Right lobe of liver (tissue), 6 donors: ENCODE results near the gene AIMP1. TPM values are rescaled to one million over a fixed set of nuclear protein-coding genes. Genes with fewer than 3 reads are reported as not detected.

Experiments
- ATAC-seq, 4 donors: fragments of 200-7000 bp; cut with Tn5 transposase; one replicate each; pipeline ENCODE4 v1.9.1; 2020; ENCODE audit warnings: mild to moderate bottlenecking in 4 of 4, moderate library complexity in 4 of 4
- DNase-seq, 3 donors: peaks; one replicate each; pipeline ENCODE4 v3.0.0-alpha.2; 2020
- H3K27ac ChIP-seq, 3 donors: fragments of 200-600 bp; one replicate each; pipeline ENCODE4 v1.8.0; 2022
- H3K27me3 ChIP-seq, 2 donors: fragments of 200-600 bp; one replicate each; pipeline ENCODE4 v1.8.0; 2022
- H3K36me3 ChIP-seq, 4 donors: fragments of 200-600 bp; sonication (generic) in 1 of 4; one replicate each; pipeline versions ENCODE4 v1.5.1 to v1.8.0; 2017 to 2022; ENCODE audit warnings: control low read depth in 1 of 4
- H3K4me1 ChIP-seq, 4 donors: fragments of 200-600 bp; sonication (generic) in 1 of 4; one replicate each; pipeline versions ENCODE4 v1.5.1 to v1.8.0; 2017 to 2022; ENCODE audit warnings: control low read depth in 1 of 4
- H3K4me3 ChIP-seq, 3 donors: fragments of 200-600 bp; one replicate each; pipeline ENCODE4 v1.8.0; 2022
- H3K9me3 ChIP-seq, 4 donors: fragments of 200-600 bp; sonication (generic) in 1 of 4; one replicate each; pipeline versions ENCODE4 v1.5.1 to v1.8.0; 2017 to 2022; ENCODE audit warnings: control low read depth in 1 of 4
- CTCF ChIP-seq, 4 donors: fragments of 200-600 bp in 3 of 4; fragments of 450-650 bp in 1 of 4; IDR thresholded peaks; one replicate each; pipeline versions ENCODE4 v1.5.1 to v1.8.0; 2016 to 2022; ENCODE audit warnings: antibody characterized with exemption in 4 of 4, mild to moderate bottlenecking in 2 of 4
- POLR2A ChIP-seq: fragments of 450-650 bp; IDR thresholded peaks from one replicate; pipeline ENCODE4 v1.6.1; 2017; ENCODE audit warnings: antibody characterized with exemption, mild to moderate bottlenecking
- WGBS: methylation state at CpG from one replicate; pipeline ENCODE4 v1.1.6; 2018; ENCODE audit warnings: low coverage, low lambda C conversion rate; ENCODE audit not compliant: insufficient coverage; ENCODE audit errors: missing lambda C conversion rate; 5-methylcytosine and 5-hydroxymethylcytosine counted together
- intact Hi-C, 2 donors: fragments of 100-400 bp; cut with DNase I; formaldehyde crosslinking; loops; one replicate each; pipeline versions ENCODE4 v1.11.2 to v1.14.1; 2022
- long read RNA-seq: library from polyadenylated mRNA; unstranded; transcript quantifications from one replicate; pipeline ENCODE4 v2.0.0, GENCODE V29; 2019
- total RNA-seq, 6 experiments: library from RNA; depleted of rRNA in 2 of 6; stranded (reverse); fragments of >200 nt in 2 of 6; fragmentation: NEBNext Ultra II Directional in 3 of 6; extraction: Animal tissue kit (Norgen Biotek cat#: 25700) in 3 of 6; gene quantifications; one replicate each; pipeline versions ENCODE4 v1.1.0 to v1.2.4, GENCODE V29; 2016 to 2023
- donor health status: DM: no; HTN: yes; CAD: no.
- donor health status: DM: no; HTN: no; CAD: no.
- donor health status: DM: no; HTN: no; CAD: no.
- donor health status: DM: no; HTN: yes; CAD: no.
- donor health status: DM: no; HTN: yes; CAD: no.

Gene AIMP1
- total RNA-seq, result 10 to 100 TPM; 15.0 to 21.2 (median 16.7) TPM
- long read RNA-seq, transcript AIMP1-202 (7 exons, 2,586 nt), result major isoform, 5 of 13 reads
- long read RNA-seq, partial matches to known transcripts, result 7 of 13 reads
- long read RNA-seq, other reads (novel, unspliced or antisense), result 1 of 13 reads

DNA sequence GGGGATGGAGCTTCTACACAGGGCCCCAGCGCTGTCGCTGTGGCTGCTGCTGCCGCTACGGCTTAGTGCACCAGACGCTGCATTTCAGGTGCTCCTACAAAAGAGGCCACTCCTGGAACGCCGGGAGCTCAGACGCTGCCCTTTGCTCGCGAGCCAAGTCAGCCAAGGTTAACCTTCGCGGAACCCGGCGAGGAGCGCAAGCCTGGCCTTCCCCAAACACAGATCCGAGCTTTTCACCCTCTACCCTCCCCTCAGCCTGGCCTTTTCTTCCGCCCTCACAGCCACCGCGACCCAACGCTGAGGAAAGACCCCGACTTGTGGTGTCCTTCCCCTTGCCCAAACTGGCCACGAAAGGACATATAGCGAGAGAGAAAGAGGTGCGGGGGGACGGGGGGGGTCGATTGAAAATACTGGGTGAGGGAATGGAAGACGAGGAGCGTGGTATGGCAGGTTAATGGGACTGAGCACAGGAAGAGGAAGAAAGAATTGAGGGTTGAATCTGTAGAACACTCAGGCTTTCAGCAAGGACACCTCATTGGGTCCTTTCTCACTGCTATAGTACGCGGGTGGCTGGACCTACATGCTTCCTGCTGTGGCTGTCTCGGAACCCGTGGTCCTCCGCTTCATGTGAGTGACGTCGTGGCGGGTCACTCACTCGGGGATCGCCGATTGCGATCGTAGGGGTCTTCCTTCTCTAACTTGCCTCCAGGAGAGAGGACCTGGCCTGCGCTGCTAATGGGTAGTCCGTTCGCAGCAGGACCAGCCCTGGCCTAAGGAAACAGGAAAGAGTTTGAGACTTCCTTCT is at the start of gene AIMP1, which contains the start of gene TBCK:
Gene AIMP1 (plus strand): TSS at position 583 of the 805 bp plus-strand sequence. CDS start 8,460 bp downstream, outside the sequence.
Gene TBCK (minus strand): TSS at position 242 of the 805 bp plus-strand sequence. CDS start 7,249 bp downstream, outside the sequence.
- peak within 1 kb of the TSS; percentile 76 to 95 (median 82) for H3K4me3 ChIP-seq
- intact Hi-C loops, result no loop called here
- H3K4me1 ChIP-seq, result peaks cover 0 to 28% (median 11%) of the 10 kb centered on the region in 4 donors
- DNase-seq (peak; percentile 87 to 90 (median 89)), ATAC-seq (peak; percentile 96 to 98 (median 96))
- no peaks in the 10 kb centered on the region for H3K9me3 ChIP-seq
- WGBS, result under 1% methylated on average over 37 of the region's 44 CpGs
- no peaks in the 10 kb centered on the region for H3K27me3 ChIP-seq
- TF ChIP-seq CTCF (IDR thresholded peaks at IDR 0.05) (no peak), POLR2A (peak; percentile 78)
- H3K36me3 ChIP-seq, result no peaks in the 10 kb centered on the region
- peak within 1 kb of the TSS; percentile 89 to 94 (median 93) for H3K27ac ChIP-seq

DNA sequence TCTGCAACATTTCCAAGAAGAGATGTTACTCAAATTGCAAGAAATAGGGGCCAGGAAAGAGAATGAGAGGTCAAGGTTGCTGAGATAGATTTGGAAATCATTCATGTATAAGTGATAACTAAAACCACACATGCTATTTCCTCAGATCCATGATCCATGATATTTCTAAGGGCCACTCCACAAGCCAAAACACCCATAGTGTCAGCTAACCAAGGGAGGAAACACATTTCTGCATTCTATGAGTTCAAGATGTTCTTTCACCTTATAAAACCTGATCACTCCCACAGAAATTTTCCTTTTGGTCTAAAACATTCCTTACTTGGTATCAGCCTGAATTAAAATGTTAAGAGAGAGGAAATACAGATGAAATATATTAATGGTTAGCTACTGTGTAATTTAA is 47.6 kb upstream of the AIMP1 start:
- ATAC-seq, result no peak

GRCh38 chr4:106269711-106270110 is 46.6 kb upstream of the AIMP1 start:
- TF ChIP-seq CTCF (IDR thresholded peaks at IDR 0.05), result no peak
- TF ChIP-seq POLR2A, result no peak
- no peak for DNase-seq
- Histone ChIP-seq H3K4me3 (no peak overlapping the region), H3K4me1 (peaks cover 0 to 3% (median 0%) of the 10 kb centered on the region in 4 donors), H3K27ac (no peak overlapping the region), H3K9me3 (no peaks in the 10 kb centered on the region), H3K27me3 (no peaks in the 10 kb centered on the region), H3K36me3 (no peaks in the 10 kb centered on the region)
- no peak for ATAC-seq
- WGBS, result 91% methylated on average over 2 of the region's 2 CpGs
- intact Hi-C loops, result no loop called here

More for the DNA sequence above, 47.6 kb upstream of the AIMP1 start:
- H3K36me3 ChIP-seq, result no peaks in the 10 kb centered on the region
- TF ChIP-seq CTCF (IDR thresholded peaks at IDR 0.05) (no peak), POLR2A (no peak)
- no peak for DNase-seq
- H3K4me3 ChIP-seq, result no peak overlapping the region
- H3K27me3 ChIP-seq, result no peaks in the 10 kb centered on the region
- H3K27ac ChIP-seq, result no peak overlapping the region
- H3K4me1 ChIP-seq, result peaks cover 0 to 13% (median 0%) of the 10 kb centered on the region in 4 donors
- intact Hi-C loops, result no loop called here
- H3K9me3 ChIP-seq, result no peaks in the 10 kb centered on the region

GRCh38 chr4:106270736-106271135 is 45.6 kb upstream of the AIMP1 start:
- no peak for ATAC-seq
- Histone ChIP-seq H3K36me3 (no peaks in the 10 kb centered on the region), H3K27me3 (no peaks in the 10 kb centered on the region), H3K4me3 (no peak overlapping the region), H3K27ac (no peak overlapping the region), H3K9me3 (no peaks in the 10 kb centered on the region), H3K4me1 (no peaks in the 10 kb centered on the region)
- WGBS, result 75% methylated on average over 1 of the region's 1 CpG
- TF ChIP-seq CTCF (IDR thresholded peaks at IDR 0.05), result no peak
- intact Hi-C loops, result no loop called here
- no peak for DNase-seq
